Lung (tissue), 12 donors: ENCODE results near the gene CCNJ. TPM values are rescaled to one million over a fixed set of nuclear protein-coding genes. Genes with fewer than 3 reads are reported as not detected.
A peak's percentile ranks its signal among the peaks of the same experiment; 100 is the strongest.

Experiments
- ATAC-seq: fragments of 200-7000 bp; cut with Tn5 transposase; one replicate; pipeline ENCODE4 v1.9.1; 2020; ENCODE audit warnings: moderate number of reproducible peaks; ENCODE audit not compliant: insufficient read depth, low FRiP score
- DNase-seq, 3 donors: peaks; one replicate each; pipeline ENCODE4 v3.0.0-alpha.2; 2013 to 2017
- H3K27ac ChIP-seq, 2 donors: one replicate each; pipeline ENCODE4 v1.5.1; 2013; ENCODE audit warnings: mild to moderate bottlenecking in 2 of 2, moderate library complexity in 2 of 2, control low read depth in 1 of 2, inconsistent platforms in 1 of 2, low read depth in 1 of 2, low read length in 1 of 2
- H3K27me3 ChIP-seq, 3 donors: one replicate each; pipeline ENCODE4 v1.5.1; 2013; ENCODE audit warnings: low read length in 2 of 3; ENCODE audit not compliant: control insufficient read depth in 3 of 3, insufficient read depth in 3 of 3
- H3K36me3 ChIP-seq, 4 donors: one replicate each; pipeline ENCODE4 v1.5.1; 2013; ENCODE audit warnings: low read length in 4 of 4, mild to moderate bottlenecking in 1 of 4, moderate library complexity in 1 of 4; ENCODE audit not compliant: control insufficient read depth in 4 of 4, insufficient read depth in 4 of 4
- H3K4me1 ChIP-seq, 5 donors: one replicate each; pipeline ENCODE4 v1.5.1; 2013; ENCODE audit warnings: low read length in 5 of 5, mild to moderate bottlenecking in 2 of 5, moderate library complexity in 1 of 5; ENCODE audit not compliant: control insufficient read depth in 5 of 5, insufficient read depth in 5 of 5
- H3K4me3 ChIP-seq: one replicate; pipeline ENCODE4 v1.5.1; 2013; ENCODE audit warnings: mild to moderate bottlenecking, control low read depth, moderate library complexity
- H3K9ac ChIP-seq, 2 donors: one replicate each; pipeline ENCODE4 v1.5.1; 2013; ENCODE audit warnings: low read length in 2 of 2, control low read depth in 1 of 2; ENCODE audit not compliant: insufficient read depth in 1 of 2
- H3K9me3 ChIP-seq, 4 donors: one replicate each; pipeline ENCODE4 v1.5.1; 2013; ENCODE audit warnings: low read length in 3 of 4, mild to moderate bottlenecking in 1 of 4, moderate library complexity in 1 of 4; ENCODE audit not compliant: control insufficient read depth in 4 of 4, insufficient read depth in 3 of 4
- CTCF ChIP-seq: IDR thresholded peaks from 2 replicates; pipeline ENCODE4 v1.5.1; 2012; ENCODE audit warnings: mild to moderate bottlenecking; ENCODE audit errors: control extremely low read depth, extremely low read depth
- WGBS, 2 donors: extraction: QIAGEN DNeasy Blood & Tissue Kit; methylation state at CpG; one replicate each; pipeline ENCODE4 v1.1.7; 2013; 5-methylcytosine and 5-hydroxymethylcytosine counted together
- polyA plus RNA-seq, 2 donors: library from polyadenylated mRNA; stranded (reverse); fragments of 200-250 nt; gene quantifications; one replicate each; pipeline ENCODE4 v1.2.1, GENCODE V29; 2013
- total RNA-seq, 2 donors: library from RNA; depleted of rRNA in 1 of 2; stranded (reverse); fragments of >200 nt in 1 of 2; gene quantifications; one replicate each; pipeline ENCODE4 v1.2.1, GENCODE V29; 2014 to 2021
- donor health status: control.
- donor health status: control.
- donor health status: Bipolar disorder and iron deficiency.
- donor health status: healthy.
- donor health status: DM: yes; HTN: yes; CAD: no.

The CCNJ gene
- total and polyA plus RNA-seq, 4 donors = 2.4 to 9.0 (median 5.8) TPM

GRCh38 chr10:96077156-96077555 is 33.8 kb downstream of the CCNJ start:
- DNase-seq = no peak
- no peak for TF ChIP-seq CTCF
- no peaks in the 10 kb centered on the region for H3K27me3 ChIP-seq
- no peaks in the 10 kb centered on the region for H3K9me3 ChIP-seq
- no peak overlapping the region for H3K4me3 ChIP-seq
- H3K4me1 ChIP-seq = no peaks in the 10 kb centered on the region
- WGBS, 2 donors = 83 to 97% methylated on average over 3 of the region's 3 CpGs
- no peak for ATAC-seq
- H3K9ac ChIP-seq = no peak overlapping the region
- H3K27ac ChIP-seq = no peak overlapping the region
- no peaks in the 10 kb centered on the region for H3K36me3 ChIP-seq

- Histone ChIP-seq H3K4me1 (peaks cover 0 to 3% (median 0%) of the 10 kb centered on the region in 5 donors), H3K36me3 (peaks cover 0 to 2% (median 0%) of the 10 kb centered on the region in 4 donors), H3K9me3 (no peaks in the 10 kb centered on the region), H3K27me3 (no peaks in the 10 kb centered on the region), H3K4me3 (no peak overlapping the region), H3K27ac (no peak overlapping the region), H3K9ac (no peak overlapping the region)
- no peak for ATAC-seq
- no peak for DNase-seq
- TF ChIP-seq CTCF = no peak
- 94 to 98% methylated on average over 2 of the region's 2 CpGs for whole genome bisulfite sequencing, 2 donors
Measured at GRCh38 chr10:96082153-96082552, 38.8 kb downstream of the CCNJ start.

- Histone ChIP-seq H3K4me3 (no peak overlapping the region), H3K27me3 (no peaks in the 10 kb centered on the region), H3K27ac (no peak overlapping the region), H3K9me3 (no peaks in the 10 kb centered on the region), H3K9ac (no peak overlapping the region), H3K4me1 (peaks cover 0 to 3% (median 0%) of the 10 kb centered on the region in 5 donors), H3K36me3 (peaks cover 0 to 2% (median 0%) of the 10 kb centered on the region in 4 donors)
- TF ChIP-seq CTCF = no peak
- ATAC-seq (no peak), DNase-seq (no peak)
- WGBS, 2 donors = 90 to 94% methylated on average over 1 of the region's 1 CpG
Measured at GRCh38 chr10:96082748-96083147, 39.4 kb downstream of the CCNJ start.

- Histone ChIP-seq H3K27me3 (peaks cover 3 to 22% (median 21%) of the 10 kb centered on the region in 3 donors), H3K27ac (no peak overlapping the region), H3K9ac (no peak overlapping the region), H3K4me3 (no peak overlapping the region), H3K4me1 (no peaks in the 10 kb centered on the region), H3K9me3 (peaks cover 0 to 13% (median 3%) of the 10 kb centered on the region in 4 donors), H3K36me3 (peaks cover 0 to 2% (median 0%) of the 10 kb centered on the region in 4 donors)
- peak in 1 of 3 donors; percentile 15 for DNase-seq
- 78 to 89% methylated on average over 2 of the region's 2 CpGs for WGBS, 2 donors
- ATAC-seq = no peak
- no peak for TF ChIP-seq CTCF
Measured at GRCh38 chr10:96089116-96089515, 45.7 kb downstream of the CCNJ start.
